T-helper 2 cell (primary cell): Measurements from ENCODE around the gene VAMP2.
A peak's percentile ranks its signal among the peaks of the same experiment; 100 is the strongest.

Source experiments
- DNase-seq, 5 experiments: peaks; one replicate each; pipeline versions ENCODE4 v3.0.0 to v3.0.0-alpha.2; 2012 to 2022

Gene VAMP2

GRCh38 chr17:8142887-8143580 lies 19.7 kb downstream of the VAMP2 start:
- no peak for DNase-seq

GRCh38 chr17:8142158-8142886 lies 20.4 kb downstream of the VAMP2 start:
- DNase-seq = no peak

GRCh38 chr17:8141741-8142140 lies 21.0 kb downstream of the VAMP2 start:
- DNase-seq = no peak

GRCh38 chr17:8141045-8141444 lies 21.7 kb downstream of the VAMP2 start:
- no peak for DNase-seq

- no peak for DNase-seq
These were observed 22.4 kb downstream of the VAMP2 start for GRCh38 chr17:8140065-8141029.

- peak; percentile 83 to 96 (median 91) for DNase-seq
These were observed 23.9 kb downstream of the VAMP2 start for GRCh38 chr17:8138672-8139371.

GRCh38 chr17:8138374-8138671 lies 24.4 kb downstream of the VAMP2 start:
- no peak for DNase-seq

GRCh38 chr17:8137645-8138373 lies 24.9 kb downstream of the VAMP2 start:
- no peak for DNase-seq

- DNase-seq = no peak
These were observed 28.8 kb downstream of the VAMP2 start for GRCh38 chr17:8133941-8134340.

- DNase-seq = no peak
These were observed 29.3 kb downstream of the VAMP2 start for GRCh38 chr17:8133399-8133798.

GRCh38 chr17:8131844-8132441 lies 30.8 kb downstream of the VAMP2 start:
- no peak for DNase-seq

- no peak for DNase-seq
These were observed 34.5 kb downstream of the VAMP2 start for GRCh38 chr17:8128125-8128784.

GRCh38 chr17:8126491-8127066 lies 36.2 kb downstream of the VAMP2 start:
- peak in 1 of 5 experiments; percentile 50 for DNase-seq

- peak in 1 of 5 experiments; percentile 12 for DNase-seq
These were observed 36.7 kb downstream of the VAMP2 start for GRCh38 chr17:8125947-8126490.

- peak; percentile 59 to 84 (median 77) for DNase-seq
These were observed 37.4 kb downstream of the VAMP2 start for GRCh38 chr17:8125154-8125946.

- no peak for DNase-seq
These were observed 38.2 kb downstream of the VAMP2 start for GRCh38 chr17:8124350-8125153.

GRCh38 chr17:8123695-8124349 lies 38.9 kb downstream of the VAMP2 start, which contains the start of gene HES7:
TSS of gene HES7 (minus strand) at chr17:8124106. CDS start at chr17:8124084, 22 bp downstream.
- DNase-seq = no peak
